Epithelial cell of proximal tubule (primary cell): Measurements from ENCODE around the gene IGSF6. TPM values are rescaled to one million over a fixed set of nuclear protein-coding genes. Genes with fewer than 3 reads are reported as not detected.

Experiments
- DNase-seq: peaks from one replicate; pipeline ENCODE4 v3.0.0-alpha.2; 2011; ENCODE audit warnings: low read depth
- H3K4me3 ChIP-seq: 2 replicates; pipeline ENCODE4 v1.5.1; 2011; ENCODE audit warnings: low read depth, mild to moderate bottlenecking, low read length
- CTCF ChIP-seq: conservative IDR thresholded peaks from 2 replicates; pipeline ENCODE4 v1.5.1; 2012; ENCODE audit warnings: low read depth, mild to moderate bottlenecking, low read length
- total RNA-seq: library from RNA; depleted of rRNA; stranded (reverse); fragments of >200 nt; gene quantifications from 2 replicates; pipeline ENCODE4 v1.2.3, GENCODE V29; 2015

Gene IGSF6
- total RNA-seq, 1 donor from 2014 or later, result not detected

- no peak overlapping the region for H3K4me3 ChIP-seq
- TF ChIP-seq CTCF, result no peak
- no peak for DNase-seq
Measured at GRCh38 chr16:21645261-21645721, 7.1 kb downstream of the IGSF6 start.

- DNase-seq, result no peak
- TF ChIP-seq CTCF, result no peak
- no peak overlapping the region for H3K4me3 ChIP-seq
Measured at GRCh38 chr16:21644674-21645073, 7.7 kb downstream of the IGSF6 start.

GRCh38 chr16:21643785-21644184 is 8.6 kb downstream of the IGSF6 start:
- no peak for TF ChIP-seq CTCF
- no peak overlapping the region for H3K4me3 ChIP-seq

GRCh38 chr16:21642861-21643260 is 9.5 kb downstream of the IGSF6 start:
- no peak for DNase-seq
- no peak for TF ChIP-seq CTCF
- no peak overlapping the region for H3K4me3 ChIP-seq

More at GRCh38 chr16:21643785-21644184, 8.6 kb downstream of the IGSF6 start:
- DNase-seq, result no peak

DNA sequence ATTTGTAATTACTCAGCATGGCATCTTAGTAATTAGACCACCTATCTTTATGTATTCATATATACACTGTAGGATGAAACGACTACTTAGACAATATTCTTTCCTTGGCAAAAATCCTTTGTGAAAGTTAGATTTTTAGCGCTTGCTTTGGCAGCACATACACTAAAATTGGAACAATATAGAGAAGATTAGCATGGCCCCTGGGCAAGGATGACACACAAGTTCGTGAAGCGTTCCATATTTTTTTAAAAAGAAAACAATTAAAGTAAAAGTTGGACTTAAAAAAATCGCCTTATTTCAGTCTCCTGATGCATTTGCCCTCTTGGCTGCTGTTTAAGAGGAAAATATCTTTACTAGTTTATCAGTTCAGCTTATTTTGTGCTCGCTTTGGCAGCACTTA is 10.5 kb downstream of the IGSF6 start:
- H3K4me3 ChIP-seq, result no peak overlapping the region
- no peak for TF ChIP-seq CTCF
- DNase-seq, result no peak

DNA sequence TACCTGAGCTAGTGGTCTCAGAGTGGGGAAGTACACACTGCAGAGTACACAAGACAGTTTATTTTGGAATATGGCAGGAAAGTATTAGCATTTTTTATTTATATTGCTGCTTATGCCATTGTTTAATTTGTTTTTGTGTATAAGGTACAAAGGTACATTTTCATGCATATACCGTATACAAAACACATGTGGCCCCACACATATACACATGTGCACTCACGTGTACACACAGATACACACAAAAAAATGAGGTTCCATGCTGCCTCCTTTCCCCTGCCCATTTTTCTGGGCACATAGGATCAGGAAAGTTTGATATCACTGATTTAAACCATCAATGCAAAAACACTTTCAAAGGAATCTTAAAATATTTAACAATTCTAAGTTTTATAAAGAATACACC is 12.9 kb downstream of the IGSF6 start:
- DNase-seq, result no peak
- no peak for TF ChIP-seq CTCF

DNA sequence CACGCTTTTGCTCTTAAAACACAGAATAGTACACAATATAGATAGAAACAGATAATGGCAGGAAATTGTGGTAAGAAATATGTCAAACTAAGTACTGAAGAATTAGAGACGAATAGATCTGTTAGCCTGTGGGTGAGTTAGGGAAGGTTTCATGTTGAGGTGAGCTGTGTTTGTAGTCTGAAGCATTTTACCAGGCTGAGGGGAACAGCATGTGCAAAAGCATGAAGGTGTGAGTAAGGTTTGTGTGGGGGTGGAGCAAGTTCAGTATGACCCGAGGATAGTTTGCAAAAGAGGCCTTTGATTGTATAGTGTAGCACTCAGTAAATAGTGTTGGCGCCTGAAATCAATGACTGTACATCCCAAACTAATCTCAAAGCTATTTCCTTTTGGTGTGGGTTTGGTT is 13.8 kb downstream of the IGSF6 start:
- H3K4me3 ChIP-seq, result no peak overlapping the region
- TF ChIP-seq CTCF, result no peak

More for the DNA sequence above, 12.9 kb downstream of the IGSF6 start:
- H3K4me3 ChIP-seq, result no peak overlapping the region

More for the DNA sequence above, 13.8 kb downstream of the IGSF6 start:
- DNase-seq, result no peak
